ENCODE results near the gene MEIOB.

Gene MEIOB

GRCh38 chr16:1791943-1792812, 79.8 kb downstream of the MEIOB start:
- ATAC-seq = no peak; the same call in 2 of the 3 replicates
- TF ChIP-seq, protein P1, sequence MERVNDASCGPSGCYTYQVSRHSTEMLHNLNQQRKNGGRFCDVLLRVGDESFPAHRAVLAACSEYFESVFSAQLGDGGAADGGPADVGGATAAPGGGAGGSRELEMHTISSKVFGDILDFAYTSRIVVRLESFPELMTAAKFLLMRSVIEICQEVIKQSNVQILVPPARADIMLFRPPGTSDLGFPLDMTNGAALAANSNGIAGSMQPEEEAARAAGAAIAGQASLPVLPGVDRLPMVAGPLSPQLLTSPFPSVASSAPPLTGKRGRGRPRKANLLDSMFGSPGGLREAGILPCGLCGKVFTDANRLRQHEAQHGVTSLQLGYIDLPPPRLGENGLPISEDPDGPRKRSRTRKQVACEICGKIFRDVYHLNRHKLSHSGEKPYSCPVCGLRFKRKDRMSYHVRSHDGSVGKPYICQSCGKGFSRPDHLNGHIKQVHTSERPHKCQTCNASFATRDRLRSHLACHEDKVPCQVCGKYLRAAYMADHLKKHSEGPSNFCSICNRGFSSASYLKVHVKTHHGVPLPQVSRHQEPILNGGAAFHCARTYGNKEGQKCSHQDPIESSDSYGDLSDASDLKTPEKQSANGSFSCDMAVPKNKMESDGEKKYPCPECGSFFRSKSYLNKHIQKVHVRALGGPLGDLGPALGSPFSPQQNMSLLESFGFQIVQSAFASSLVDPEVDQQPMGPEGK (CRISPR knock-in tag; IDR thresholded peaks at IDR 0.05; ENCODE audit: borderline replicate concordance) = no peak
- TF ChIP-seq ZFP30 (CRISPR knock-in tag; IDR thresholded peaks at IDR 0.05) = no peak
- no peak for TF ChIP-seq GLIS3 (CRISPR knock-in tag; IDR thresholded peaks at IDR 0.05)
- TF ChIP-seq ISL1 (CRISPR knock-in tag; IDR thresholded peaks at IDR 0.05) = no peak

- ATAC-seq = no peak
- no peak for TF ChIP-seq SNAI2 (CRISPR knock-in tag; IDR thresholded peaks at IDR 0.05)
- TF ChIP-seq POU6F1 (CRISPR knock-in tag; IDR thresholded peaks at IDR 0.05; ENCODE audit: borderline replicate concordance, low read depth) = no peak
- no peak for TF ChIP-seq ZNF8 (CRISPR knock-in tag; IDR thresholded peaks at IDR 0.05)
- no peak for TF ChIP-seq TCF4 (CRISPR knock-in tag; IDR thresholded peaks at IDR 0.05; ENCODE audit: borderline replicate concordance)
Measured at GRCh38 chr16:1791256-1791942, 80.6 kb downstream of the MEIOB start.

DNA sequence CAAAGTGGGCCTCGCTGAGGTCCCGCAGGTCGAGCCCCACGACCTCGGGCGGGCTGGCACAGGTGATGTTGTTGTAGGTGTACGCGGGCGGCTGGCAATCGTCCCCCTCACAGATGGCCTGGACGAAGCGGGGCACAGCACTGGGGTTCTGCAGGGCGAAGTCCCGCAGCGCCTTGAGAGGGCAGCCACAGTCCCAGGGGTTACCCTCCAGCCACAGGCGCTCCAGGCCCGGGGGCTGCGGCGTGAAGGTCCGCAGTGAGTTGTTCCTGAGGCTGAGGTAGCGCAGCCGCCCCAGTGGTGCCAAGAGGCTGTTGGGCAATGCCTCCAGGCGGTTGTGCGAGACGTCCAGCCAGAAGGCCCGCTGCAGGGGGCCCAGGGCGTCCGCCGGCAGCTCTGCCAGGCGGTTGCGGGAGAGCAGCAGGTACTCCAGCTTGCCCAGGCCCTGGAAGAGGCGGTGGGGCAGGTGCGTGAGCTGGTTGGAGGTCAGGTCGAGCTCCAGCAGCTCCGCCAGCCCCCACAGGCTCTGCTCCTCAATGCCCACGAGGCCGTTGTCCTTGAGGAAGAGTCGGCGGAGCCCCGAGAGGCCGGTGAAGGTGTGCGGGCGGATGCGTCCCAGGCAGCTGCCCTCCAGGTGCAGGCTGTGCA, 81.2 kb downstream of the MEIOB start:
- ATAC-seq = no peak
- TF ChIP-seq ZC3H10 (CRISPR knock-in tag; IDR thresholded peaks at IDR 0.05) (no peak), POU6F1 (CRISPR knock-in tag; IDR thresholded peaks at IDR 0.05; ENCODE audit: borderline replicate concordance, low read depth) (no peak), OSR1 (CRISPR knock-in tag; IDR thresholded peaks at IDR 0.05) (no peak), ZNF8 (CRISPR knock-in tag; IDR thresholded peaks at IDR 0.05) (no peak), ZFP30 (CRISPR knock-in tag; IDR thresholded peaks at IDR 0.05) (no peak), ZFP3 (CRISPR knock-in tag; IDR thresholded peaks at IDR 0.05) (no peak)

DNA sequence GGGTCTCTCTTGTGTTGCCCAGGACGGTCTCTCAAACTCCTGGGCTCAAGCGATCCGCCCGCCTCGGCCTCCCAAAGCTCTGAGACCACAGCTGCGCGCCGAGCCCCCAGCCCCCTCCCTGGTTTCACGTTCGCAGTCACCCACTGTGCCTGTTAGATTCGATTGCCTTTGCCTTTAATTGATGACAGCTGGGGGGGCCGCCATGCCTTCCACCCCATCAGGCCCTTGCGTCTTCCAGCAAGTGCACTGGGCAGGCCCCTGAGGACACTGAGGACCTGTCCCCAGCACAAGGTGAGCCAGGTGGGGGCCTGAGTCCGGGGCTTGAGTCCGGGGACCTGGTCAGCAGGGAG, 81.7 kb downstream of the MEIOB start:
- no peak for TF ChIP-seq CSDC2 (CRISPR knock-in tag; IDR thresholded peaks at IDR 0.05)
- TF ChIP-seq ZNF70 (CRISPR knock-in tag; IDR thresholded peaks at IDR 0.05) = no peak
- TF ChIP-seq OSR1 (CRISPR knock-in tag; IDR thresholded peaks at IDR 0.05) = no peak
- TF ChIP-seq PPARA (CRISPR knock-in tag; IDR thresholded peaks at IDR 0.05; ENCODE audit: borderline replicate concordance) = no peak
- no peak for TF ChIP-seq TOX (CRISPR knock-in tag; IDR thresholded peaks at IDR 0.05; ENCODE audit: borderline replicate concordance)
- TF ChIP-seq CREB5 (CRISPR knock-in tag; IDR thresholded peaks at IDR 0.05; ENCODE audit: low read depth) = no peak
- TF ChIP-seq RARB (CRISPR knock-in tag; IDR thresholded peaks at IDR 0.05) = no peak
- TF ChIP-seq TSHZ2 (CRISPR knock-in tag; IDR thresholded peaks at IDR 0.05) = no peak
- TF ChIP-seq ZNF8 (CRISPR knock-in tag; IDR thresholded peaks at IDR 0.05) = no peak
- no peak for TF ChIP-seq SNAI2 (CRISPR knock-in tag; IDR thresholded peaks at IDR 0.05)
- TF ChIP-seq ZNF565 (CRISPR knock-in tag; conservative IDR thresholded peaks at IDR 0.05; ENCODE audit: low read depth) = no peak
- TF ChIP-seq ZC3H10 (CRISPR knock-in tag; IDR thresholded peaks at IDR 0.05) = no peak
- no peak for TF ChIP-seq GLIS3 (CRISPR knock-in tag; IDR thresholded peaks at IDR 0.05)
- TF ChIP-seq BACH2 (CRISPR knock-in tag; IDR thresholded peaks at IDR 0.05; ENCODE audit: borderline replicate concordance) = no peak
- no peak for ATAC-seq
